ENCODE results near the gene TMEM163. TPM values are rescaled to one million over a fixed set of nuclear protein-coding genes. Genes with fewer than 3 reads are reported as not detected.

TMEM163 gene
- total RNA-seq, 1 donor from 2014 or later, result 2.4 TPM

DNA sequence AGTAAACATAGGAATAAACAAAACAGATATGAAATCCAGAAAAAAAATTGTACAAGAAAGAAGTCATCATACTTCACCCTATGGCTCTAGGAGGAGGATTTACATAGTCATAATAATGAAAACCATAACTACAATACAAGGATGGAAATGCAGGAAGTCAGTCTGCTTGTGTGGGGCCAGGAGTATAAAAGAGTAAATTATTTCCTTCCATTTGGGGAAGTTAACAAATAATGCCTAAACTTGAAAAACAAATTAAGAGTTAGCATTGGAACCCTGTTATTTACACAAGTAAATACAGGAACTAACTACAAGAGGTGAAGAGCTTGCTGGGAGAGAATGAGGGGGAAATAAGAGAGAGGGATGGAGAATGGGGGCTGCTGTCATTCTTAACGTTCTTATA lies 15.4 kb downstream of the TMEM163 start:
- Histone ChIP-seq H3K4me3 (ENCODE audit: low read depth, low read length) (no peak overlapping the region), H3K27me3 (ENCODE audit: control insufficient read depth, insufficient read depth, low read length) (no peaks in the 10 kb centered on the region), H3K36me3 (ENCODE audit: control insufficient read depth, insufficient read depth, low read length) (no peaks in the 10 kb centered on the region)
- TF ChIP-seq, protein P1, sequence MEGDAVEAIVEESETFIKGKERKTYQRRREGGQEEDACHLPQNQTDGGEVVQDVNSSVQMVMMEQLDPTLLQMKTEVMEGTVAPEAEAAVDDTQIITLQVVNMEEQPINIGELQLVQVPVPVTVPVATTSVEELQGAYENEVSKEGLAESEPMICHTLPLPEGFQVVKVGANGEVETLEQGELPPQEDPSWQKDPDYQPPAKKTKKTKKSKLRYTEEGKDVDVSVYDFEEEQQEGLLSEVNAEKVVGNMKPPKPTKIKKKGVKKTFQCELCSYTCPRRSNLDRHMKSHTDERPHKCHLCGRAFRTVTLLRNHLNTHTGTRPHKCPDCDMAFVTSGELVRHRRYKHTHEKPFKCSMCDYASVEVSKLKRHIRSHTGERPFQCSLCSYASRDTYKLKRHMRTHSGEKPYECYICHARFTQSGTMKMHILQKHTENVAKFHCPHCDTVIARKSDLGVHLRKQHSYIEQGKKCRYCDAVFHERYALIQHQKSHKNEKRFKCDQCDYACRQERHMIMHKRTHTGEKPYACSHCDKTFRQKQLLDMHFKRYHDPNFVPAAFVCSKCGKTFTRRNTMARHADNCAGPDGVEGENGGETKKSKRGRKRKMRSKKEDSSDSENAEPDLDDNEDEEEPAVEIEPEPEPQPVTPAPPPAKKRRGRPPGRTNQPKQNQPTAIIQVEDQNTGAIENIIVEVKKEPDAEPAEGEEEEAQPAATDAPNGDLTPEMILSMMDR (IDR thresholded peaks at IDR 0.05; ENCODE audit: insufficient read depth, low read length, poor library complexity, severe bottlenecking), result no peak
- no peak for DNase-seq (ENCODE audit: low read depth)

DNA sequence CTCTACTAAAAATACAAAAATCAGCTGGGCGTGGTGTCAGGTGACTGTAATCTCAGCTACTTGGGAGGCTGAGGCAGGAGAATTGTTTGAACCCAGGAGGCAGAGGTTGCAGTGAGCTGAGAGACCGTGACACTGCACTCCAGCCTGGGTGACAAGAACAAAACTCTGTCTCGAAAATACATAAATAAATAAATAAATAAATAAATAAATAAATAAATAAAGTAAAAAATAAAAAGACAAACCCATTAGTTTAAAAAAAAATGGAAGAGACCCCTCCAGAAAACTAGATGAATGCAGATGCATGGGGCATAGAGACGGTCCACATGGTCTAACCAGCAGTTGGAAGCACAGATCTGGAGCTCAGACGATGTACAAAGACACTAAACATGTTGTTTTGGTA lies 18.1 kb downstream of the TMEM163 start:
- DNase-seq (ENCODE audit: low read depth), result no peak
- Histone ChIP-seq H3K4me3 (ENCODE audit: low read depth, low read length) (no peak overlapping the region), H3K27me3 (ENCODE audit: control insufficient read depth, insufficient read depth, low read length) (no peaks in the 10 kb centered on the region), H3K36me3 (ENCODE audit: control insufficient read depth, insufficient read depth, low read length) (no peaks in the 10 kb centered on the region)
- TF ChIP-seq, protein P1 (IDR thresholded peaks at IDR 0.05; ENCODE audit: insufficient read depth, low read length, poor library complexity, severe bottlenecking), result no peak

DNA sequence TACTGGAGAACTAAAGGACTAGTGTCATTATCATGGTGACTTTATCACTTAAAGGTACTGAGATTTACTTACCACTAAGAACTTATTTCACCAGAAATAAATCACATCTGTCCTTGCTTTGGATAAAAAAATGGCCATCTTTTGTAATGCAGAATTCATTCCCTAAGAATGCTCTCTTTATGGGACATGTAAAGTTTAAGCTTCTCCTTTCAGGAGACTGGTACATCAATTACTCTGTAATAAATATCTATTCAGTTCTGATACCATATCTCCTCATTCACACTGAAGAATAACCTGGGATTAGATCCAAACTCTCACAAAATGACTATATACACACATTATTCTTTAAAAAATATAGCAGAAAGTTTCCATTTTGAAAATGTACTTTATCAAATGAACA lies 24.4 kb downstream of the TMEM163 start:
- H3K4me3 ChIP-seq (ENCODE audit: low read depth, low read length), result no peak overlapping the region
- H3K36me3 ChIP-seq (ENCODE audit: control insufficient read depth, insufficient read depth, low read length), result no peaks in the 10 kb centered on the region
- DNase-seq (ENCODE audit: low read depth), result no peak
- TF ChIP-seq, protein P1 (IDR thresholded peaks at IDR 0.05; ENCODE audit: insufficient read depth, low read length, poor library complexity, severe bottlenecking), result no peak
- H3K27me3 ChIP-seq (ENCODE audit: control insufficient read depth, insufficient read depth, low read length), result no peaks in the 10 kb centered on the region

DNA sequence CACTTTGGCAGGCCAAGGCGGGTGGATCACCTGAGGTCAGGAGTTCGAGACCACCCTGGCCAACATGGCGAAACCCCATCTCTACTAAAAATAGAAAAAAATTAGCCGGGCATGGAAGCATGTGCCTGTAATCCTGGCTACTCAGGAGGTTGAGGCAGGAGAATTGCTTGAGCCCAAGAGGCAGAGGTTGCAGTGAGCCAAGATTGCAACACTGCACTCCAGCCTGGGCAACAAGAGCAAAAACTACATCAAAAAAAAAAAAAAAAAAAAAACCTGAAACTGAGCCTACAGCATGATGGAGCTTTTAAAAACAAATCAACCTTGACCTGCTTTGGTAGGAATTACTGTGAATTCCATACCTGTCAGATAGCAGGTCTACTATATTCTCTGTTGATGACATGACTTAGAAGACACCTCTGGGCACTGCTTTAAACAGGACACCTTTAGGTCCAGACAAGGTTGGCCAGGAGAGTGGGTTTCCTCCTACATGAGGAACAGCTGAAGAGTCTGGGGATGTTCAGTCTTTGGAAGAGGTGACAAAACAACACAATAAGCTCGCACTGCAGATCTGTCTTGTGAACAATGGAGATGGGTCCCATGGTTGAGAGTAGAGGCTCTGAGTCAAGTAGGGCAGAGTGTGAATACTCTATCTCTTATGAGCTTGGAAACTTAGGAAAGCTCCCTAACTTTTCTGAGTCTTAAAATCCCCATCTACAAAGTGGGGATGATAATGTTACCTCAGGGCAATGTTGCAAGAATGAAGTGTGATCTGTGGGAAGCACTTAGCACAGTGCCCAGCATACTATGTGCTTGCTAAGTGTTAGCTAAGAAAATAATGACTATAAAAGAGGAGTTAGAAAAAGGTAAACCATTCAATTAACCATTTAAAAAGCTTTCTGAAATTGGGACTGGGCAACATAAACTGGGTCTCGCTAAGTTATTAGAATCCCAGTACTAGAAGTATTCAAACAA lies 25.2 kb downstream of the TMEM163 start:
- TF ChIP-seq, protein P1 (IDR thresholded peaks at IDR 0.05; ENCODE audit: insufficient read depth, low read length, poor library complexity, severe bottlenecking), result no peak
- H3K36me3 ChIP-seq (ENCODE audit: control insufficient read depth, insufficient read depth, low read length), result no peaks in the 10 kb centered on the region
- no peaks in the 10 kb centered on the region for H3K27me3 ChIP-seq (ENCODE audit: control insufficient read depth, insufficient read depth, low read length)
- DNase-seq (ENCODE audit: low read depth), result no peak
- H3K4me3 ChIP-seq (ENCODE audit: low read depth, low read length), result no peak overlapping the region

DNA sequence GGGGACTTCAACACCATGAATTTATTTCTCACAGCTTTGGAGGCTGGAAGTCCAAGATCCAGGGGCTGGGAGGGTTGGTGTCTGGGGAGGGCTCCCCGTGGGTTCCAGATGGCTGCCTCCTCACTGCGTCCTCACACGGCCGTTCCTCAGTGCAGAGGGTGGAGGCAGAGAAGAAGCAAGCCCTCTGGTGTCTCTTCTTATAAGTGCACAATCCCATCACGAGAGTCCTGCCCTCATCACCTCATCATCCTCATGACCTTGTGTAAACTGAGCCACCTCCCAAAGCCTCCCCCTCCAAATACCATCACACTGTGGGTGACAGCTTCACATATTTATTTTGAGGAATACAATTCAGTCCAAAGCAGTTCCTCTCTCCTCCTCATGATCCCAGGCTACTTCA lies 26.3 kb downstream of the TMEM163 start:
- Histone ChIP-seq H3K4me3 (ENCODE audit: low read depth, low read length) (no peak overlapping the region), H3K27me3 (ENCODE audit: control insufficient read depth, insufficient read depth, low read length) (no peaks in the 10 kb centered on the region), H3K36me3 (ENCODE audit: control insufficient read depth, insufficient read depth, low read length) (no peaks in the 10 kb centered on the region)
- TF ChIP-seq, protein P1 (IDR thresholded peaks at IDR 0.05; ENCODE audit: insufficient read depth, low read length, poor library complexity, severe bottlenecking), result no peak
- DNase-seq (ENCODE audit: low read depth), result no peak

All from kidney epithelial cell (primary cell).